Smooth muscle cell (in vitro differentiated cells): ENCODE results near the gene NUDT14. TPM values are rescaled to one million over a fixed set of nuclear protein-coding genes. Genes with fewer than 3 reads are reported as not detected.

Experiments used
- DNase-seq: peaks from one replicate; lab custom pipeline; 2025; ENCODE audit not compliant: unreplicated experiment; lab: John Stamatoyannopoulos, UW
- H2AFZ ChIP-seq: fragments of 200-600 bp; sonication (generic); 2 replicates; pipeline ENCODE4 v1.6.0; 2016; ENCODE audit warnings: antibody characterized with exemption, low read depth, mild to moderate bottlenecking
- H3F3A ChIP-seq: fragments of 200-600 bp; sonication (generic); 2 replicates; pipeline ENCODE4 v1.6.0; 2017; ENCODE audit warnings: antibody characterized with exemption, low read depth
- H3K27ac ChIP-seq: fragments of 200-600 bp; sonication (generic); 2 replicates; pipeline ENCODE4 v1.5.1; 2016; ENCODE audit warnings: low read depth, mild to moderate bottlenecking
- H3K27me3 ChIP-seq: fragments of 200-600 bp; sonication (generic); 2 replicates; pipeline ENCODE4 v1.6.1; 2016; ENCODE audit warnings: low read depth, mild to moderate bottlenecking
- H3K36me3 ChIP-seq: fragments of 200-600 bp; sonication (generic); 2 replicates; pipeline ENCODE4 v1.5.1; 2016; ENCODE audit warnings: low read depth
- H3K4me1 ChIP-seq: fragments of 200-600 bp; sonication (generic); 2 replicates; pipeline ENCODE4 v1.5.1; 2016; ENCODE audit warnings: low read depth
- H3K4me2 ChIP-seq: fragments of 200-600 bp; sonication (generic); 2 replicates; pipeline ENCODE4 v1.6.0; 2016; ENCODE audit warnings: mild to moderate bottlenecking
- H3K4me3 ChIP-seq: fragments of 200-600 bp; sonication (generic); 2 replicates; pipeline ENCODE4 v1.5.1; 2016; ENCODE audit warnings: mild to moderate bottlenecking
- H3K79me2 ChIP-seq: fragments of 200-600 bp; sonication (generic); 2 replicates; pipeline ENCODE4 v1.6.0; 2016; ENCODE audit warnings: low read depth, mild to moderate bottlenecking
- H3K9ac ChIP-seq: fragments of 200-600 bp; sonication (generic); 2 replicates; pipeline ENCODE4 v1.6.0; 2016; ENCODE audit warnings: low read depth
- H3K9me3 ChIP-seq: fragments of 200-600 bp; sonication (generic); replicated peaks from 2 replicates; pipeline ENCODE4 v1.5.1; 2016; ENCODE audit warnings: low read depth
- H4K20me1 ChIP-seq: fragments of 200-600 bp; sonication (generic); 2 replicates; pipeline ENCODE4 v1.6.0; 2016; ENCODE audit warnings: low read depth
- WGBS: methylation state at CpG from one replicate; pipeline ENCODE4 v1.1.7; 2016; ENCODE audit warnings: low lambda C conversion rate; 5-methylcytosine and 5-hydroxymethylcytosine counted together
- polyA plus RNA-seq: library from polyadenylated mRNA; unstranded; fragments of >200 nt; fragmentation: Nextera tagmentation; extraction: Ambion mirVana; gene quantifications from 2 replicates; pipeline ENCODE4 v1.2.1, GENCODE V29; 2016
- total RNA-seq: library from RNA; depleted of rRNA; stranded (reverse); fragments of >200 nt; gene quantifications from 2 replicates; pipeline ENCODE4 v1.2.3, GENCODE V29; 2014
- TF ChIP-seq, protein P1 (sequence below): fragments of 200-600 bp; sonication (generic); IDR thresholded peaks from 2 replicates; pipeline ENCODE4 v1.5.1; 2017; ENCODE audit warnings: borderline replicate concordance, mild to moderate bottlenecking, antibody characterized with exemption; ENCODE audit not compliant: insufficient read depth, poor library complexity, severe bottlenecking

The NUDT14 gene
- total and polyA plus RNA-seq, 2 experiments from 2014 or later: 7.9 to 30.7 TPM

DNA sequence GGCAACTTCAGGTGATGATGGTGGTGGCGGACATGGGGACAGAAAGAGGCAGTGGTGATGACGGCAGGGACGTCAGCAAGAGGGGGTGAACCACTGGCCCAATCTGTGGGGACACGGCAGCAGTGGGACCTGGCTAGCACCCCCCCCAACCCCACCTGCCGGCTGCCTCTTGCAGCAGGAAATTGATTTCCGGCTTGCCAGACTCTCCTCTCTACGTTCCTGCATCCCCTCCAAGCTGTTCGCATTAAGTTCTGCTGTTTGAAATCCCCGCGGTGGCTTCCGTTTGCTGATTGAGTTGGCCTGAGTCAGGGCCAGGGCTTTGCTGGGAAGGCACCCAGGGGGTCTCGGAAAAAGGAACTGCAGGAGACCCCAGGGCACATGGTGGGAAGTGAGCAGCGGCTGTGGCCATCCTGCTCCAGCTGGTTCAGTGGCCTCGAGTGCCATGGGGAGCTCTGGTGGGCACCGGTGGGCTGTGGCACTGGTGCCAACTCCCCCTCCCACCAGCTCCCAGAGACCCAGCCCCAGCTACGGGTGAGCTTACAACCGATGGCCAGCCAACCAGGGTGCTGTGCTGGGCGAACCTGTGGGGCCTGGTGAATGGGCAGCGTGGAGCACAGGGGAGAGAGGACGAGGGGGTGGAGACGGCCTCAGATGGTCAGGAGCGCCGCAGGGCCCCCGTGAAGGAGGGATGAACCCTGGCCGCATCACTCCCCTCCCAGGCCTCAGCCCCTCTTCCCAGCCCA is 14.6 kb upstream of the NUDT14 start:
- TF ChIP-seq, protein P1, sequence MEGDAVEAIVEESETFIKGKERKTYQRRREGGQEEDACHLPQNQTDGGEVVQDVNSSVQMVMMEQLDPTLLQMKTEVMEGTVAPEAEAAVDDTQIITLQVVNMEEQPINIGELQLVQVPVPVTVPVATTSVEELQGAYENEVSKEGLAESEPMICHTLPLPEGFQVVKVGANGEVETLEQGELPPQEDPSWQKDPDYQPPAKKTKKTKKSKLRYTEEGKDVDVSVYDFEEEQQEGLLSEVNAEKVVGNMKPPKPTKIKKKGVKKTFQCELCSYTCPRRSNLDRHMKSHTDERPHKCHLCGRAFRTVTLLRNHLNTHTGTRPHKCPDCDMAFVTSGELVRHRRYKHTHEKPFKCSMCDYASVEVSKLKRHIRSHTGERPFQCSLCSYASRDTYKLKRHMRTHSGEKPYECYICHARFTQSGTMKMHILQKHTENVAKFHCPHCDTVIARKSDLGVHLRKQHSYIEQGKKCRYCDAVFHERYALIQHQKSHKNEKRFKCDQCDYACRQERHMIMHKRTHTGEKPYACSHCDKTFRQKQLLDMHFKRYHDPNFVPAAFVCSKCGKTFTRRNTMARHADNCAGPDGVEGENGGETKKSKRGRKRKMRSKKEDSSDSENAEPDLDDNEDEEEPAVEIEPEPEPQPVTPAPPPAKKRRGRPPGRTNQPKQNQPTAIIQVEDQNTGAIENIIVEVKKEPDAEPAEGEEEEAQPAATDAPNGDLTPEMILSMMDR: no peak
- H3K4me2 ChIP-seq: peak overlapping the region; percentile 75
- peaks cover 38% of the 10 kb centered on the region for H3K27me3 ChIP-seq
- no peak for DNase-seq
- no peaks in the 10 kb centered on the region for H4K20me1 ChIP-seq
- no peak overlapping the region for H3K9ac ChIP-seq
- H3K79me2 ChIP-seq: no peaks in the 10 kb centered on the region
- no peak overlapping the region for H3K4me3 ChIP-seq
- H3K9me3 ChIP-seq: no peaks in the 10 kb centered on the region
- no peaks in the 10 kb centered on the region for H3F3A ChIP-seq
- H3K27ac ChIP-seq: no peak overlapping the region
- 52% methylated on average over 24 of the region's 25 CpGs for WGBS
- H3K4me1 ChIP-seq: peaks cover 14% of the 10 kb centered on the region
- H2AFZ ChIP-seq: no peak overlapping the region
- no peaks in the 10 kb centered on the region for H3K36me3 ChIP-seq

DNA sequence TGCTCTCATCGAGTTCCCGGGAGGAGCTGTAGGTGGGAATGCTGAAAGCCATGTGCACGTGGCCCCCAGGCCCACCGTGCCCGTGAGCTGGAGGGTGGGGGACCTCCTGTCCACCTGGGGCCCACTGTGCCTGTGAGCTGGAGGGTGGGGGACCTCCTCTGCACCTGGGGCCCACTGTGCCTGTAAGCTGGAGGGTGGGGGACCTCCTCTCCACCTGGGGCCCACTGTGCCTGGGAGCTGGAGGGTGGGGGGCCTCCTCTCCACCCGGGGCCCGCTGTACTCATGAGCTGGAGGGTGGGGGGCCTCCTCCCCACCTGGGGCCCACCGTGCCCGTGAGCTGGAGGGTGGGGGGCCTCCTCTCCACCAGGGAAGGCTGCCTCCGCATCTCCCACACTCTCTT is 13.9 kb upstream of the NUDT14 start:
- TF ChIP-seq, protein P1: no peak
- Histone ChIP-seq H3K4me3 (no peak overlapping the region), H3K4me2 (no peak overlapping the region), H3K9ac (no peak overlapping the region), H4K20me1 (no peaks in the 10 kb centered on the region), H3K27me3 (peaks cover 38% of the 10 kb centered on the region), H3K27ac (no peak overlapping the region), H3K36me3 (no peaks in the 10 kb centered on the region), H3K4me1 (peaks cover 14% of the 10 kb centered on the region), H3K79me2 (no peaks in the 10 kb centered on the region), H3K9me3 (no peaks in the 10 kb centered on the region), H3F3A (no peaks in the 10 kb centered on the region), H2AFZ (no peak overlapping the region)
- no peak for DNase-seq
- 89% methylated on average over 8 of the region's 10 CpGs for WGBS

DNA sequence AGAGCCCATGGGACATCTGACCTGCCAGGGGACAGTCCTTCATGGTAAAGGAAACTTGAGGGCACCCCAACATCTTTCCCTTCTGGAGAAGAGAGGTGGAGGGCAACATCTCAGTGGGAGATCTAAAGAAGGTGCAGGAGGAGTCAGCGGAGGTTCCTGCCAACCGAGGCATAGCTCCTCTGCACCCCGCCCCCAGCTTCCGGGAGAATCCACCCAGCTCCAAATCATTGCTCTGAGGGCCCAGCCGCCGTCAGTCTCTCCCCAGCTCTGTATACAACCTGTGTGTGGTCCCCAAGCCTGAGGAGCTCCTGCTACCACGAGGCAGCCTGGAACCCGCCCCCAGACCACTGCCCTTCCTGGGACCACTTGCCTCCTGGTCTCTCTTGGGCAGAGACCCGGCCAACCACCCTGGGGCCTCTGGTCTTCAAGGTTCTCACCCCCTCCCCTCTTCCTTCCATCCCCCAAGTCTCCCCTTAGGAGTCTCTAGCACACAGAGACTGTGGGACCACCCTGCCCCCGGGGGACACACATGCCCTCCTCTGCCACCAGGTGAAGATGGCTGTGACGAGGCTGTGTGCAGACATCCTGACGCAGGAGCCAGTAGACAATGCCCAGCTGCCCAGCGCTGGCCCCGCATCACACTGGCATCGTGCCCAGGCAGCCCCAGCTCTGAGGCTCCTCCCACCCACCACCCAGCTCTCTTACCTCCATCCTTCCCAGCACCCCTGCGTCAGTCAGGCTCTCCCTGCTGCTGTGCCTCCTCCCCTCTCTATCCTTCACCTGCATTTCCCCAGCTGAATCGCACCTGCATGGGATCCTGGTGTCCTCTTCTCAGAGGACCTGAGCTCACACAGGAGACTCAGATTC is 13.0 kb upstream of the NUDT14 start:
- no peak overlapping the region for H3K9ac ChIP-seq

More for the DNA sequence above, 13.0 kb upstream of the NUDT14 start:
- WGBS: 81% methylated on average over 17 of the region's 17 CpGs
- DNase-seq: no peak
- Histone ChIP-seq H4K20me1 (no peaks in the 10 kb centered on the region), H3K9me3 (no peaks in the 10 kb centered on the region), H2AFZ (no peak overlapping the region), H3K4me1 (peaks cover 14% of the 10 kb centered on the region), H3K27ac (no peak overlapping the region), H3K27me3 (peaks cover 38% of the 10 kb centered on the region), H3K79me2 (no peaks in the 10 kb centered on the region), H3K36me3 (no peaks in the 10 kb centered on the region), H3K4me2 (no peak overlapping the region), H3K4me3 (no peak overlapping the region), H3F3A (no peaks in the 10 kb centered on the region)
- TF ChIP-seq, protein P1: no peak
